ENCODE results near the gene CAMK1D. TPM values are rescaled to one million over a fixed set of nuclear protein-coding genes. Genes with fewer than 3 reads are reported as not detected.

Gene CAMK1D
- total and polyA plus RNA-seq, 2 of the 8 experiments (the other 6 are each of a cell fraction or from before 2014, with no cell fraction given): 3.5 to 10.6 TPM

DNA sequence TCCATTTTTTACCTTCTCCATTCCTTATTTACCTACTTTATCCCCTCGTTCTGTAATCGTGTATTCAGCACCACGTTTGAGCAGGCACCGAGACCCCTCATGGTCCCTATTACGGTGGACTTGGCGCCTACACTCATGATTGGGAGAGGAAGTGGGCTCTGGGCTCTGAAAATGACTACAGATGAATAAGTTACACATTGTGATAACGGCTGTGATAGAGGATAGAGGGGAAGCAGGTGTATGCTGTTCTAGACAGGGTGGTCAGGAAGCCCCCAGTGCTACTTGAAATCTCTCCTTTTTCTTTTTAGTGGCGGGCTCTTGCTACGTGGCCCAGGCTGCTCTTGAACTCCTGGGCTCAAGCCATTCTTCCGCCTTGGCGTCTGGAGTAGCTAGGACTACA is 59.8 kb downstream of the CAMK1D start (continued):
- no peak for TF ChIP-seq TBP (IDR thresholded peaks at IDR 0.05; ENCODE audit: low read depth, low read length)
- TF ChIP-seq KDM4A (IDR thresholded peaks at IDR 0.05; ENCODE audit: low read depth, low read length, severe bottlenecking): no peak
- no peak for TF ChIP-seq SP4 (IDR thresholded peaks at IDR 0.05; ENCODE audit: low read length)
- no peak for TF ChIP-seq SIX5 (IDR thresholded peaks at IDR 0.05; ENCODE audit: low read depth, low read length)
- TF ChIP-seq TAF1 (IDR thresholded peaks at IDR 0.05; ENCODE audit: low read depth, low read length): no peak
- TF ChIP-seq, protein P1, sequence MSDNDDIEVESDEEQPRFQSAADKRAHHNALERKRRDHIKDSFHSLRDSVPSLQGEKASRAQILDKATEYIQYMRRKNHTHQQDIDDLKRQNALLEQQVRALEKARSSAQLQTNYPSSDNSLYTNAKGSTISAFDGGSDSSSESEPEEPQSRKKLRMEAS (IDR thresholded peaks at IDR 0.05): no peak
- TF ChIP-seq BCL11A (IDR thresholded peaks at IDR 0.05; ENCODE audit: low read depth in 2 of 2, low read length in 2 of 2): no peak

All from H1 (cell line).